ENCODE results near the gene ARID4A. TPM values are rescaled to one million over a fixed set of nuclear protein-coding genes. Genes with fewer than 3 reads are reported as not detected.
"Not testable (repeated sequence)": the region's sequence is repeated elsewhere in the genome, so short reads cannot be mapped to it uniquely, and the experiment has no call there.

ARID4A gene
- total RNA-seq, 1 experiment from 2014 or later, result 31.5 TPM

DNA sequence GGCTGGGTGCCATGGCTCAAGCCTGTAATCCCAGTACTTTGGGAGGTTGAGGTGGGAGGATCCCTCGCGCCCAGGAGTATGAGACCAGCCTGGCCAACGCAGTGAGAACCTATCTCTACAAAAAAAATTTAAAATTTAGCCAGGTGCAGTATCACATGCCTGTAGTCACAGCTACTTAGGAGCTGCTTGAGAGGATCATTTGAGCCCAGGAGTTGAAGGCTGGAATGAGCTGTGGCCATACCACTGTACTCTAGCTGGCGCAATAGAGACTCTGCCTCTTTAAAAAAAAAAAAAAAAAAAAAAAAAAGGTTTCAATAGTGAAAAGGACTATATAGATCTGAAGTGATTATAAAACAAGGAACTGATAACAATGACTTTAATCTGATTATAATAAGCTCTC is 40.2 kb upstream of the ARID4A start:
- no peak overlapping the region for H3K27ac Mint-ChIP-seq (ENCODE audit: unreplicated experiment)
- H3K27me3 Mint-ChIP-seq (ENCODE audit: insufficient read depth, unreplicated experiment), result no peaks in the 10 kb centered on the region
- intact Hi-C loops (cut with micrococcal nuclease; ENCODE audit: unreplicated experiment), result loop anchor here (5.0 kb wide), 1 partner anchor 39 kb away; the partner anchor contains the start of gene ARID4A
- H3K4me3 Mint-ChIP-seq (ENCODE audit: unreplicated experiment), result no peak overlapping the region
- no peaks in the 10 kb centered on the region for H3K4me1 Mint-ChIP-seq (ENCODE audit: low read depth, unreplicated experiment)
- no peaks in the 10 kb centered on the region for H3K4me1 ChIP-seq
- H3K4me3 ChIP-seq (ENCODE audit: low read depth, low read length), result no peak overlapping the region
- H3K27me3 ChIP-seq (replicated peaks; ENCODE audit: control insufficient read depth, insufficient read depth, low read length), result no peaks in the 10 kb centered on the region
- ChIA-PET POLR2A (interaction anchor here (0.6 to 1.6 kb wide), 2 partner anchors 13 to 172 kb away, joined by 5 to 8 read pairs; partner anchors contain the start of gene PSMA3), CTCF (interaction anchor here (0.6 to 0.7 kb wide), 2 partner anchors 35 to 539 kb away, joined by 3 to 10 read pairs; no protein-coding TSS in a partner anchor)
- peaks cover 87% of the 10 kb centered on the region for H3K36me3 Mint-ChIP-seq (ENCODE audit: insufficient read depth, unreplicated experiment)
- no peaks in the 10 kb centered on the region for H3K9me3 ChIP-seq
- peak in 1 of 2 experiments; percentile 12 for TF ChIP-seq CTCF (IDR thresholded peaks at IDR 0.05; ENCODE audit: insufficient read depth in 1 of 2, low read depth in 1 of 2, low read length in 1 of 2, severe bottlenecking in 1 of 2, unreplicated experiment in 1 of 2)
- no peaks in the 10 kb centered on the region; the same call in 1 of the 2 replicates for H3K36me3 ChIP-seq (ENCODE audit: control insufficient read depth, insufficient read depth, low read length)
- no peak for DNase-seq
- no TSS peak for BruUV-seq (replicated peaks)
- no peaks in the 10 kb centered on the region for H3K9me3 Mint-ChIP-seq (ENCODE audit: unreplicated experiment)

- H3K36me3 ChIP-seq (ENCODE audit: control insufficient read depth, insufficient read depth, low read length); H3K4me1 Mint-ChIP-seq (ENCODE audit: low read depth, unreplicated experiment); H3K27me3 ChIP-seq (replicated peaks; ENCODE audit: control insufficient read depth, insufficient read depth, low read length); H3K4me1 ChIP-seq; H3K9me3 Mint-ChIP-seq (ENCODE audit: unreplicated experiment); CTCF ChIA-PET; H3K4me3 Mint-ChIP-seq (ENCODE audit: unreplicated experiment); H3K27me3 Mint-ChIP-seq (ENCODE audit: insufficient read depth, unreplicated experiment); DNase-seq; POLR2A ChIA-PET; H3K4me3 ChIP-seq (ENCODE audit: low read depth, low read length); H3K9me3 ChIP-seq; H3K27ac Mint-ChIP-seq (ENCODE audit: unreplicated experiment); BruUV-seq (replicated peaks): not testable (repeated sequence)
- intact Hi-C loops (cut with micrococcal nuclease; ENCODE audit: unreplicated experiment), result loop anchor here (2.0 kb wide), 1 partner anchor 153 kb away; no protein-coding TSS in a partner anchor
- H3K36me3 Mint-ChIP-seq (ENCODE audit: insufficient read depth, unreplicated experiment), result peaks cover 90% of the 10 kb centered on the region
These were observed 36.4 kb upstream of the ARID4A start for GRCh38 chr14:58262005-58262404.

DNA sequence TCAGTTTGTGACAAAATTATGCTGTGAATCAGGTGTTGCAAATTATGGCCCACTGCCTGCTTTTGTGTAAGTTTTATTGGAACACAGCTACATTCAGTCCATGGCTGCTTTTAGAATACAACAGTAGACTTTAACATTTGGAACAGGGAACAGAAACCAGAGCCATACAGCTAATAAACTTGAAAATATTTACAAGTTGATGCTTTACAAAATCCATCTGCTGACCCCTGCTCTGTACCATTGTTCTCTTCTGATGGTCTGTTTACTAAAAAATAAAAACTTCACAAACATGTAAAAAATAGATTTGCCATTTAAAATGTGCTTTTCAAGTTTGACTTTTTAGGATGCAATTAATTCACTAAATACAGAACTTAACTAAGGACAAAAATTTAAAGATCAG is 33.0 kb upstream of the ARID4A start:
- peak overlapping the region; percentile 53 for H3K27ac Mint-ChIP-seq (ENCODE audit: unreplicated experiment)
- DNase-seq, result no peak
- no peaks in the 10 kb centered on the region; the same call in 1 of the 2 replicates for H3K36me3 ChIP-seq (ENCODE audit: control insufficient read depth, insufficient read depth, low read length)
- H3K4me1 ChIP-seq, result no peaks in the 10 kb centered on the region
- no peak overlapping the region for H3K4me3 ChIP-seq (ENCODE audit: low read depth, low read length)
- CTCF ChIA-PET, result no interaction called here
- H3K36me3 Mint-ChIP-seq (ENCODE audit: insufficient read depth, unreplicated experiment), result peaks cover 89% of the 10 kb centered on the region
- H3K27me3 ChIP-seq (replicated peaks; ENCODE audit: control insufficient read depth, insufficient read depth, low read length), result no peaks in the 10 kb centered on the region
- no peaks in the 10 kb centered on the region for H3K9me3 ChIP-seq
- no peak overlapping the region for H3K4me3 Mint-ChIP-seq (ENCODE audit: unreplicated experiment)
- no peaks in the 10 kb centered on the region for H3K9me3 Mint-ChIP-seq (ENCODE audit: unreplicated experiment)
- H3K4me1 Mint-ChIP-seq (ENCODE audit: low read depth, unreplicated experiment), result no peaks in the 10 kb centered on the region
- no peaks in the 10 kb centered on the region for H3K27me3 Mint-ChIP-seq (ENCODE audit: insufficient read depth, unreplicated experiment)
- intact Hi-C loops (cut with micrococcal nuclease; ENCODE audit: unreplicated experiment), result no loop called here
- TF ChIP-seq CTCF (IDR thresholded peaks at IDR 0.05; ENCODE audit: insufficient read depth in 1 of 2, low read depth in 1 of 2, low read length in 1 of 2, severe bottlenecking in 1 of 2, unreplicated experiment in 1 of 2), result no peak
- POLR2A ChIA-PET, result no interaction called here
- no TSS peak for BruUV-seq (replicated peaks)

DNA sequence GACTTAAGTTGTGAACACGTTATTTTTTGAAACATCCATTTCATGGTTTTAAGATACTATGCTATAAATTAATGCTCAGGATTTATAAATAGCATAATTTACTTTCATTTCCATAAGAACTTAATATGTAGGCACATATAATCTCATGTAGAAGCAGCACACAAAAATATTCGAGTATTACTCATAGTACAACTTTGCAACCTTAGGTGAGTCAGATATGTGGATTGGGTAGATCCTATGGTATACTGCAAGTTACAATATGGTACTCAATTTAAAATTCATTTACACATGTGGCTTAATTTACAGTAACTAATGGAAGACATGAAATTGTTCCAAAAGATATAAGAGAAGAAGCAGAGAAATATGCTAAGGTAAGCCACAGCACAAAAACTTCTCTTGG is 27.7 kb upstream of the ARID4A start:
- ChIA-PET POLR2A (no interaction called here), CTCF (no interaction called here)
- H3K4me1 ChIP-seq, result peaks cover 23% of the 10 kb centered on the region
- no peak for DNase-seq
- H3K27me3 ChIP-seq (replicated peaks; ENCODE audit: control insufficient read depth, insufficient read depth, low read length), result no peaks in the 10 kb centered on the region
- intact Hi-C loops (cut with micrococcal nuclease; ENCODE audit: unreplicated experiment), result no loop called here
- no peak overlapping the region for H3K4me3 ChIP-seq (ENCODE audit: low read depth, low read length)
- Mint-ChIP-seq H3K27me3 (ENCODE audit: insufficient read depth, unreplicated experiment) (no peaks in the 10 kb centered on the region), H3K27ac (ENCODE audit: unreplicated experiment) (no peak overlapping the region), H3K36me3 (ENCODE audit: insufficient read depth, unreplicated experiment) (peaks cover 90% of the 10 kb centered on the region), H3K4me3 (ENCODE audit: unreplicated experiment) (no peak overlapping the region), H3K4me1 (ENCODE audit: low read depth, unreplicated experiment) (peaks cover 9% of the 10 kb centered on the region), H3K9me3 (ENCODE audit: unreplicated experiment) (no peaks in the 10 kb centered on the region)
- TF ChIP-seq CTCF (IDR thresholded peaks at IDR 0.05; ENCODE audit: insufficient read depth in 1 of 2, low read depth in 1 of 2, low read length in 1 of 2, severe bottlenecking in 1 of 2, unreplicated experiment in 1 of 2), result no peak
- H3K36me3 ChIP-seq (ENCODE audit: control insufficient read depth, insufficient read depth, low read length), result no peaks in the 10 kb centered on the region; the same call in 1 of the 2 replicates
- BruUV-seq (replicated peaks), result no TSS peak
- no peaks in the 10 kb centered on the region for H3K9me3 ChIP-seq

Data from Caco-2 (cell line).